ENCODE measurements around the gene CARMIL1.

GRCh38 chr6:25332655-25333071, 53.5 kb downstream of the CARMIL1 start:
- TF ChIP-seq CTCF (IDR thresholded peaks at IDR 0.05): no peak
- no peak for TF ChIP-seq EP300 (IDR thresholded peaks at IDR 0.05)

Data from suprapubic skin (tissue), 3 donors.